HCT116 (cell line): ENCODE results near the gene ITGAL. TPM values are rescaled to one million over a fixed set of nuclear protein-coding genes. Genes with fewer than 3 reads are reported as not detected.

Experiments
- ATAC-seq: fragments of 200-7000 bp; cut with Tn5 transposase; 2 replicates; pipeline ENCODE4 v1.9.1; 2020; ENCODE audit warnings: mild to moderate bottlenecking, moderate library complexity
- BruUV-seq: library from RNA; stranded (reverse); fragments of 400-500 nt; replicated peaks from 2 replicates; lab custom pipeline; 2021; lab: Mats Ljungman, UMichigan
- CTCF ChIA-PET: fragments of 300-600 bp; sonication (Branson Sonifier 250); formaldehyde crosslinking; loops from one replicate; lab custom pipeline; 2021; ENCODE audit warnings: antibody characterized with exemption; lab: Charles Lee
- POLR2A ChIA-PET: fragments of 300-600, 350-600 bp; sonication (Branson Sonifier 250); formaldehyde crosslinking; loops from one replicate; lab custom pipeline; 2021; ENCODE audit warnings: antibody characterized with exemption; lab: Charles Lee
- RAD21 ChIA-PET, 2 experiments: fragments of 300-600 bp; sonication (Branson Sonifier 250); formaldehyde crosslinking; loops; one replicate each; lab custom pipeline; 2023; ENCODE audit warnings: low total read pairs in 2 of 2; ENCODE audit not compliant: uncharacterized antibody in 2 of 2, unreplicated experiment in 2 of 2, low non-redundant PET in 1 of 2; lab: Charles Lee
- DNase-seq: peaks from one replicate; pipeline ENCODE4 v3.0.0-alpha.2; 2010; ENCODE audit warnings: low read depth, low spot score
- H2AFZ ChIP-seq: fragments of 200-600 bp; shearing (Covaris generic), sonication (generic); 2 replicates; pipeline ENCODE4 v1.6.1; 2017; ENCODE audit warnings: low read depth, mixed run types, mixed read lengths, antibody characterized with exemption, low read length; ENCODE audit not compliant: poor library complexity, severe bottlenecking
- H3K27ac ChIP-seq: 2 replicates; pipeline ENCODE4 v1.5.1; 2012; ENCODE audit warnings: low read depth, low read length
- H3K27me3 ChIP-seq: fragments of 200-600 bp; sonication (generic); 2 replicates; pipeline ENCODE4 v1.6.1; 2016; ENCODE audit warnings: mixed run types, low read length, mixed read lengths; ENCODE audit not compliant: insufficient read depth
- H3K36me3 ChIP-seq, 2 experiments: fragments of 200-500 bp in 1 of 2; fragments of 200-600 bp in 1 of 2; sonication (Bioruptor generic) in 1 of 2; sonication (generic) in 1 of 2; 2 replicates each; pipeline versions ENCODE4 v1.5.1 to v1.6.1; 2014 to 2016; ENCODE audit warnings: low read length in 2 of 2, inconsistent platforms in 1 of 2, mixed read lengths in 1 of 2, mixed run types in 1 of 2; ENCODE audit not compliant: insufficient read depth in 2 of 2, control insufficient read depth in 1 of 2
- H3K4me1 ChIP-seq, 2 experiments: fragments of 200-600 bp in 1 of 2; sonication (generic) in 1 of 2; 2 replicates each; pipeline versions ENCODE4 v1.5.1 to v1.6.1; 2012 to 2017; ENCODE audit warnings: low read length in 2 of 2, inconsistent platforms in 1 of 2, mild to moderate bottlenecking in 1 of 2, mixed read lengths in 1 of 2, mixed run types in 1 of 2, moderate library complexity in 1 of 2; ENCODE audit not compliant: insufficient read depth in 2 of 2, control insufficient read depth in 1 of 2
- H3K4me2 ChIP-seq: fragments of 200-600 bp; sonication (generic); 2 replicates; pipeline ENCODE4 v1.6.1; 2017; ENCODE audit warnings: mixed run types, low read length, mixed read lengths
- H3K4me3 ChIP-seq, 2 experiments: fragments of 200-600 bp in 1 of 2; sonication (generic) in 1 of 2; replicated peaks in 1 of 2; 2 replicates each; pipeline ENCODE4 v1.5.1; 2011 to 2016; ENCODE audit warnings: low read length in 2 of 2, control low read depth in 1 of 2, low read depth in 1 of 2, mild to moderate bottlenecking in 1 of 2, mixed read lengths in 1 of 2, mixed run types in 1 of 2
- H3K79me2 ChIP-seq: fragments of 200-600 bp; sonication (generic); 2 replicates; pipeline ENCODE4 v1.6.1; 2017; ENCODE audit warnings: mild to moderate bottlenecking, mixed run types, low read length, moderate library complexity, mixed read lengths; ENCODE audit not compliant: insufficient read depth
- H3K9ac ChIP-seq: fragments of 200-600 bp; sonication (generic); 2 replicates; pipeline ENCODE4 v1.6.1; 2016; ENCODE audit warnings: low read length, mixed read lengths
- H3K9me2 ChIP-seq: fragments of 200-600 bp; sonication (generic), shearing (Covaris generic); 2 replicates; pipeline ENCODE4 v1.6.1; 2017; ENCODE audit warnings: mixed run types, mild to moderate bottlenecking, moderate library complexity; ENCODE audit not compliant: insufficient read depth
- H3K9me3 ChIP-seq, 2 experiments: fragments of 200-500 bp in 1 of 2; fragments of 200-600 bp in 1 of 2; sonication (Bioruptor generic) in 1 of 2; sonication (generic) in 1 of 2; 2 replicates each; pipeline ENCODE4 v1.6.1; 2014 to 2017; ENCODE audit warnings: low read length in 2 of 2, mixed read lengths in 2 of 2, inconsistent platforms in 1 of 2, low read depth in 1 of 2, mild to moderate bottlenecking in 1 of 2, mixed run types in 1 of 2, moderate library complexity in 1 of 2; ENCODE audit not compliant: control insufficient read depth in 1 of 2, insufficient read depth in 1 of 2
- H4K20me1 ChIP-seq: fragments of 200-600 bp; sonication (generic), shearing (Covaris generic); 2 replicates; pipeline ENCODE4 v1.6.1; 2017; ENCODE audit warnings: mixed run types, mild to moderate bottlenecking, moderate library complexity; ENCODE audit not compliant: insufficient read depth
- EZH2phosphoT487 ChIP-seq: fragments of 200-600 bp; IDR thresholded peaks from 2 replicates; pipeline ENCODE4 v1.6.1; 2018; ENCODE audit warnings: antibody characterized with exemption, borderline replicate concordance
- FOSL1 ChIP-seq: IDR thresholded peaks from 2 replicates; pipeline ENCODE4 v1.6.1; 2012; ENCODE audit warnings: low read depth
- POLR2A ChIP-seq: IDR thresholded peaks from 2 replicates; pipeline ENCODE4 v1.7.0; 2011; ENCODE audit warnings: borderline replicate concordance; ENCODE audit not compliant: insufficient read depth, insufficient read length; ENCODE audit errors: extremely low read depth
- RAD21 ChIP-seq: IDR thresholded peaks from 2 replicates; pipeline ENCODE4 v1.6.1; 2012; ENCODE audit warnings: low read depth, mild to moderate bottlenecking
- SP1 ChIP-seq: IDR thresholded peaks from 2 replicates; pipeline ENCODE4 v1.6.1; 2012; ENCODE audit warnings: low read depth
- TCF7L2 ChIP-seq: IDR thresholded peaks from 2 replicates; pipeline ENCODE4 v1.7.0; 2011; ENCODE audit warnings: borderline replicate concordance, inconsistent platforms; ENCODE audit not compliant: insufficient read depth, insufficient read length; ENCODE audit errors: extremely low read depth
- YY1 ChIP-seq: IDR thresholded peaks from 2 replicates; pipeline ENCODE4 v1.6.1; 2011; ENCODE audit warnings: low read length, low read depth, moderate library complexity, mild to moderate bottlenecking; ENCODE audit not compliant: insufficient replicate concordance; ENCODE audit errors: extremely low read depth
- ZNF274 ChIP-seq: fragments of 200-500 bp; sonication (Bioruptor generic); IDR thresholded peaks from 2 replicates; pipeline ENCODE4 v1.6.1; 2014; ENCODE audit warnings: mild to moderate bottlenecking, low read depth, low read length, inconsistent platforms
- intact Hi-C: fragments of 100-400 bp; cut with micrococcal nuclease; formaldehyde crosslinking; loops from 2 replicates; pipeline ENCODE4 v1.10.0; 2022
- total RNA-seq: library from RNA; stranded (reverse); gene quantifications from one replicate; pipeline ENCODE4 v1.2.1, GENCODE V29; 2021; ENCODE audit not compliant: unreplicated experiment
- TF ChIP-seq, protein P1 (sequence below), 3 experiments: fragments of 200-600 bp in 1 of 3; sonication (generic) in 1 of 3; IDR thresholded peaks in 2 of 3; conservative IDR thresholded peaks in 1 of 3; 2 replicates each; pipeline ENCODE4 v1.5.1; 2012 to 2017; ENCODE audit warnings: low read depth in 2 of 3, low read length in 2 of 3, antibody characterized with exemption in 1 of 3, borderline replicate concordance in 1 of 3, control low read depth in 1 of 3, mild to moderate bottlenecking in 1 of 3, mixed read lengths in 1 of 3, mixed run types in 1 of 3, moderate library complexity in 1 of 3; ENCODE audit not compliant: insufficient read depth in 1 of 3
- TF ChIP-seq, protein P2 (sequence below): IDR thresholded peaks from 2 replicates; pipeline ENCODE4 v1.6.1; 2012
- TF ChIP-seq, protein P3 (sequence below): IDR thresholded peaks from 2 replicates; pipeline ENCODE4 v1.6.1; 2012; ENCODE audit warnings: low read depth

ITGAL gene
- total RNA-seq, 1 experiment from 2014 or later = 1.4 TPM

DNA sequence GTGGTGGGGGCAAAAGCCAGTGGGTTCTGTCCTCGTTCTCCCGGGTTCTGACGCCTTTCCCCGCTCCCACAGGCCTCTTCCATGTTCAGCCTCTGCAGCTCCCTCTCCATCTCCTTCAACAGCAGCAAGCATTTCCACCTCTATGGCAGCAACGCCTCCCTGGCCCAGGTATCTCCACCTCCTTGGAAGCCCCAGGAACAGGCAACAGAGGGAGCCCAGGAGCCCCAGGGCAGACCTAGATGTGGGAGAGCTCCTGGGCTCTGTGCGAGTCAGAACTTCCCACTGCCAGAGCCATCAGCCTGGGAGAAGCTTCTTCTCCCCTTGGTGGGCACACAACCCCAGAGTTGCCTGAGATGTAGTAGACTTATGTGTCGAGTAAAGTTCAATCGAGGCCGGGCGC is 46.0 kb downstream of the ITGAL start:
- ATAC-seq (peak; percentile 61), DNase-seq (no peak)
- no peak overlapping the region for H2AFZ ChIP-seq
- H3K9me2 ChIP-seq = no peaks in the 10 kb centered on the region
- H3K4me3 ChIP-seq = no peak overlapping the region
- H3K36me3 ChIP-seq = no peaks in the 10 kb centered on the region
- H3K27ac ChIP-seq = no peak overlapping the region
- no peaks in the 10 kb centered on the region for H4K20me1 ChIP-seq
- H3K27me3 ChIP-seq = no peaks in the 10 kb centered on the region
- no peaks in the 10 kb centered on the region for H3K9me3 ChIP-seq
- no peaks in the 10 kb centered on the region for H3K79me2 ChIP-seq
- ChIA-PET POLR2A (no interaction called here), RAD21 (no interaction called here), CTCF (no interaction called here)
- BruUV-seq = no TSS peak
- H3K4me1 ChIP-seq = 0 out of 4 replicates have a peak, but pooled peaks cover 0 to 5% of the 10 kb centered on the region in 2 experiments
- TF ChIP-seq SP1 (no peak), FOSL1 (no peak)
- TF ChIP-seq, protein P1, sequence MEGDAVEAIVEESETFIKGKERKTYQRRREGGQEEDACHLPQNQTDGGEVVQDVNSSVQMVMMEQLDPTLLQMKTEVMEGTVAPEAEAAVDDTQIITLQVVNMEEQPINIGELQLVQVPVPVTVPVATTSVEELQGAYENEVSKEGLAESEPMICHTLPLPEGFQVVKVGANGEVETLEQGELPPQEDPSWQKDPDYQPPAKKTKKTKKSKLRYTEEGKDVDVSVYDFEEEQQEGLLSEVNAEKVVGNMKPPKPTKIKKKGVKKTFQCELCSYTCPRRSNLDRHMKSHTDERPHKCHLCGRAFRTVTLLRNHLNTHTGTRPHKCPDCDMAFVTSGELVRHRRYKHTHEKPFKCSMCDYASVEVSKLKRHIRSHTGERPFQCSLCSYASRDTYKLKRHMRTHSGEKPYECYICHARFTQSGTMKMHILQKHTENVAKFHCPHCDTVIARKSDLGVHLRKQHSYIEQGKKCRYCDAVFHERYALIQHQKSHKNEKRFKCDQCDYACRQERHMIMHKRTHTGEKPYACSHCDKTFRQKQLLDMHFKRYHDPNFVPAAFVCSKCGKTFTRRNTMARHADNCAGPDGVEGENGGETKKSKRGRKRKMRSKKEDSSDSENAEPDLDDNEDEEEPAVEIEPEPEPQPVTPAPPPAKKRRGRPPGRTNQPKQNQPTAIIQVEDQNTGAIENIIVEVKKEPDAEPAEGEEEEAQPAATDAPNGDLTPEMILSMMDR (IDR thresholded peaks at IDR 0.05 in 2 of 3, conservative IDR thresholded peaks at IDR 0.05 in 1 of 3; ENCODE audit: borderline replicate concordance in 1 of 3, insufficient read depth in 1 of 3, low read depth in 2 of 3, low read length in 2 of 3) = peak in 1 of 3 experiments; percentile 10; a peak in 1 of 6 replicates
- H3K4me2 ChIP-seq = no peak overlapping the region
- no peak overlapping the region for H3K9ac ChIP-seq
- intact Hi-C loops = no loop called here

DNA sequence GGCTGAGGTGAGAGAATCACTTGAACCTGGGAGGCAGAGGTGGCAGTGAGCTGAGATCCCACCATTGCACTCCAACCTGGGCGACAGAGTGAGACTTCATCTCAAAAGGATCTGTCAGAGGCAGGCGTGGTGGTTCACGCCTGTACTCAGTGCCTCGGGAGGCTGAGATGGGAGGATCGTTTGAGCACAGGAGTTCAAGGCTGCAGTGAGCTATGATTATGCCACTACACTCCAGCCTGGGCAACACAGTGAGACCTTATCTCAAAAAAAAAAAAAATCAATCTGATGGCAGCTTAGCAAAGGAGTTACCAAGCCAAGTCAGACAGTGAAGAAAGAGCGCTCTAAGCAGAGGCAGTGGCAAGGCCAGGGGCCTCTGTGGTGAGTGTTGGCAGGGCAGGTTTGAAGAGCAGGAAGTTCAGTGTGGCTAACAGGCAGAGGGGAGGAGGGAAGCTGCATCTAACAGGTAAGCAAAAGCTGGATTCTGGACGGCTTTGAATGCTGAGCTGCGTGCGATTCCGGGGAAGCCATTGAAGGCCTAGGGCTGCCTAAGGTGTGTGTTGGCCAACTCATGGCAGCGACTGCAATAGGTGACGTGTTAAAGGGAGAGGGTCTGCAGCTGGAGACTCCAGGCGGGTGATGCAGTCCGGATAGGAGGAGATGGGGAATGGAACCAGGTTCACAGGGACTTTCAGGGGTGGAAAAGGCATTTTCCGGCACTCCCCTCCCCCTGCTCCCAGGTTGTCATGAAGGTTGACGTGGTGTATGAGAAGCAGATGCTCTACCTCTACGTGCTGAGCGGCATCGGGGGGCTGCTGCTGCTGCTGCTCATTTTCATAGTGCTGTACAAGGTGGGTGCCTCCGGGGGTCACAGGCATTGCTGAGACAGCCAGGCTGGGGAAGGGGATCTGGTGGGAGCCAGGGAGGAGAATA is 46.8 kb downstream of the ITGAL start:
- RAD21 ChIA-PET = no interaction called here
- H3K36me3 ChIP-seq = no peaks in the 10 kb centered on the region
- BruUV-seq = no TSS peak

More for the DNA sequence above, 46.8 kb downstream of the ITGAL start:
- Histone ChIP-seq H3K27me3 (no peaks in the 10 kb centered on the region), H3K9me2 (no peaks in the 10 kb centered on the region), H2AFZ (no peak overlapping the region), H3K4me3 (no peak overlapping the region), H3K4me2 (no peak overlapping the region), H3K9me3 (no peaks in the 10 kb centered on the region), H3K4me1 (0 out of 4 replicates have a peak, but pooled peaks cover 0 to 5% of the 10 kb centered on the region in 2 experiments), H3K79me2 (no peaks in the 10 kb centered on the region), H3K9ac (no peak overlapping the region), H4K20me1 (no peaks in the 10 kb centered on the region), H3K27ac (no peak overlapping the region)
- intact Hi-C loops = no loop called here
- TF ChIP-seq ZNF274 (no peak), EZH2phosphoT487 (no peak), TCF7L2 (no peak), POLR2A (no peak), RAD21 (no peak), YY1 (no peak)
- TF ChIP-seq, protein P2, sequence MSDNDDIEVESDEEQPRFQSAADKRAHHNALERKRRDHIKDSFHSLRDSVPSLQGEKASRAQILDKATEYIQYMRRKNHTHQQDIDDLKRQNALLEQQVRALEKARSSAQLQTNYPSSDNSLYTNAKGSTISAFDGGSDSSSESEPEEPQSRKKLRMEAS = no peak
- TF ChIP-seq, protein P3, sequence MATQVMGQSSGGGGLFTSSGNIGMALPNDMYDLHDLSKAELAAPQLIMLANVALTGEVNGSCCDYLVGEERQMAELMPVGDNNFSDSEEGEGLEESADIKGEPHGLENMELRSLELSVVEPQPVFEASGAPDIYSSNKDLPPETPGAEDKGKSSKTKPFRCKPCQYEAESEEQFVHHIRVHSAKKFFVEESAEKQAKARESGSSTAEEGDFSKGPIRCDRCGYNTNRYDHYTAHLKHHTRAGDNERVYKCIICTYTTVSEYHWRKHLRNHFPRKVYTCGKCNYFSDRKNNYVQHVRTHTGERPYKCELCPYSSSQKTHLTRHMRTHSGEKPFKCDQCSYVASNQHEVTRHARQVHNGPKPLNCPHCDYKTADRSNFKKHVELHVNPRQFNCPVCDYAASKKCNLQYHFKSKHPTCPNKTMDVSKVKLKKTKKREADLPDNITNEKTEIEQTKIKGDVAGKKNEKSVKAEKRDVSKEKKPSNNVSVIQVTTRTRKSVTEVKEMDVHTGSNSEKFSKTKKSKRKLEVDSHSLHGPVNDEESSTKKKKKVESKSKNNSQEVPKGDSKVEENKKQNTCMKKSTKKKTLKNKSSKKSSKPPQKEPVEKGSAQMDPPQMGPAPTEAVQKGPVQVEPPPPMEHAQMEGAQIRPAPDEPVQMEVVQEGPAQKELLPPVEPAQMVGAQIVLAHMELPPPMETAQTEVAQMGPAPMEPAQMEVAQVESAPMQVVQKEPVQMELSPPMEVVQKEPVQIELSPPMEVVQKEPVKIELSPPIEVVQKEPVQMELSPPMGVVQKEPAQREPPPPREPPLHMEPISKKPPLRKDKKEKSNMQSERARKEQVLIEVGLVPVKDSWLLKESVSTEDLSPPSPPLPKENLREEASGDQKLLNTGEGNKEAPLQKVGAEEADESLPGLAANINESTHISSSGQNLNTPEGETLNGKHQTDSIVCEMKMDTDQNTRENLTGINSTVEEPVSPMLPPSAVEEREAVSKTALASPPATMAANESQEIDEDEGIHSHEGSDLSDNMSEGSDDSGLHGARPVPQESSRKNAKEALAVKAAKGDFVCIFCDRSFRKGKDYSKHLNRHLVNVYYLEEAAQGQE = no peak
- CTCF ChIA-PET = no interaction called here
- POLR2A ChIA-PET = no interaction called here
- ATAC-seq (no peak), DNase-seq (no peak)
